GM19099 (cell line): ENCODE results near the gene RTN4IP1.

ENCODE experiments used
- POLR2A ChIP-seq: IDR thresholded peaks from 3 replicates; pipeline ENCODE4 v1.6.1; 2011; ENCODE audit warnings: low read depth; ENCODE audit not compliant: insufficient read length; ENCODE audit errors: extremely low read depth

The RTN4IP1 gene

GRCh38 chr6:106572875-106573585 is 56.3 kb downstream of the RTN4IP1 start:
- TF ChIP-seq POLR2A: no peak

- TF ChIP-seq POLR2A: no peak
Measured at GRCh38 chr6:106572436-106572835, 56.9 kb downstream of the RTN4IP1 start.

DNA sequence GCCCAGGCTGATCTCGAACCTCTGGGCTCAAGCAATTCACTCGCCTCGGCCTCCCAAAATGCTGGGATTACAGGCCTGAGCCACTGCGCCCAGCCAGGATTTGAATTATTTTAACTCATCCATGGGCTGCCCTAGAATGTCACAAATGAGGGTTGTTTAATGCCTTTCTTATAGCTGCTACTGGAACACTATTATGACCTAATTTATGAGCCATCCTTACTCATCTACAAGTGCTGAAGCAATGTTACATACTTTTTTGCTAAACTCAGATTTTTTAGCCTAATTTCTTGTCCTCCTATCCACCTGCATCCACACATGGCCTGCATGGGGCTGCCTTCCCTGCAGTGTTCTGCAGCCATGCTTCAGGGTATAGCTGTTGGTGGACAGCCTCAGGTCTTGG is 59.9 kb downstream of the RTN4IP1 start:
- TF ChIP-seq POLR2A: no peak

GRCh38 chr6:106568530-106568929 is 60.8 kb downstream of the RTN4IP1 start:
- TF ChIP-seq POLR2A: no peak

- TF ChIP-seq POLR2A: no peak
Measured at GRCh38 chr6:106564476-106564875, 64.8 kb downstream of the RTN4IP1 start.

GRCh38 chr6:106563614-106564013 is 65.7 kb downstream of the RTN4IP1 start:
- TF ChIP-seq POLR2A: no peak

- no peak for TF ChIP-seq POLR2A
Measured at GRCh38 chr6:106561686-106562405, 67.5 kb downstream of the RTN4IP1 start.

DNA sequence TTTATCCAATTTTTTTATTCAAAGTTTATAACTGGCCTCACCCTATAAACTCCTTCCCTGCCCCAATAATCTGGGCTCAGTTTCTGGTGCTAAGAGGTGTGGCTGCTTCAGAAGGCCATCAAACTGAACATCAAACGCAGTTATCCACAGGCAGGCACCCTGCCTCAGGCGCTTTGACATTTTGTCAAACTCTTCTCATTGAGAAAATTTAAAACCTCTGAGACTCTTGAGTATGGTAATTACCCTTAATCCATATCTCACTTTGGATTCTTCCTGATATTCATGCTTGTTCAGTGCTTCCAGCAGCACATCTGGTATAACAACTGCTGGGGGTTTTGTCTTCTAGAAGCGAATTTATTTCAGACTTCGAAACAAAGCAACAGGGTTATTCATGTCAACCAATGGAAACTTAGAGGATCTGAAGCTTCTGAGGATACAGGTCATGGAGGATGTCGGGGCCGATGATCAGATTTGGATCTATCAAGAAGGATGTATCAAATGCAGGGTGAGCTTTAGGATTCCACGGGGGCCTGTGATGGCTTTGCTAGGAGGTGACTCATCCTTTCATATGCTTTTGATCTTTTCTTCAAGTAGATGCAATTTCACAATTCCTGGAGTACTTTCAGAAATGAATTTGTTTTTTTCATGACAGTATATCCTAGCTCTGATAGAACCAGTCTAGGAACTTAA is 68.2 kb downstream of the RTN4IP1 start:
- no peak for TF ChIP-seq POLR2A

GRCh38 chr6:106558364-106558763 is 70.9 kb downstream of the RTN4IP1 start:
- TF ChIP-seq POLR2A: no peak

DNA sequence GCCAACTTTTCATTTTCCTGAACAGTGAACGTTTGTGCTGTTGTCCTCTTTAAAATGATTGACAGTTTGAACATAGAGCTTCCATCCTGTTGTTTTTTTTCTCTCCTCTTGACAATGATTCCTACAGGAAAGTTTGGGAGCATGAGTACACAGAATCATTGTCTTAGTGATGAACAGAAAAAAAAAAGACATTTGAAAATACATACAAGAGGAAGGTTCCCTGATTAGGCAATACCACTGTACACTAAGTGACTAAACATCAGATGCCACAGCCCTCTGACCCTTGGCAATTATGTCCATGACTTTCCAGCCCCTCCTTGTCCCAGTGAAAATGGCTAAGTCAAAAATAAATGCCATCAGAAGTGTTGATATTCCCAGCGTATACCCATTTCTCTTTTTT is 71.5 kb downstream of the RTN4IP1 start:
- no peak for TF ChIP-seq POLR2A

- TF ChIP-seq POLR2A: no peak
Measured at GRCh38 chr6:106556368-106556960, 72.8 kb downstream of the RTN4IP1 start.

GRCh38 chr6:106555767-106556166 is 73.5 kb downstream of the RTN4IP1 start:
- no peak for TF ChIP-seq POLR2A

- no peak for TF ChIP-seq POLR2A
Measured at GRCh38 chr6:106553440-106553839, 75.9 kb downstream of the RTN4IP1 start.

DNA sequence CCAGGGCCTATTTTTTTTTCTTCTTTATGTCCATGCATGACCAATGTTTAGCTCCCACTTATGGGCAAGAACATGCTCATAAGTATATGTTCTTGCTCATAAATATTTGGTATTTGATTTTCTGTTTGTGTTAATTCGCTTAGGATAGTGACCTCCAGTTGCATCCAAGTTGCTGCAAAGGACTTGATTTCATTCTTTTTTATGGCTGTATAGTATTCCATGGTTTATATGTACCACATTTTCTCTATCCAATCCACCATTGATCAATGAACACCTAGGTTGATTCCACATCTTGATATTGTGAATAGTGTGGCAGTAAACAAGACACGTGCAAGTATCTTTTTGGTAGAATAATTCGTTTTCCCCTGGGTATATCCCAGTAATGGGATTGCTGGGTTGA is 78.1 kb downstream of the RTN4IP1 start:
- TF ChIP-seq POLR2A: no peak

GRCh38 chr6:106549521-106549920 is 79.8 kb downstream of the RTN4IP1 start:
- no peak for TF ChIP-seq POLR2A
